ENCODE results near the gene PRELID1.

Gene PRELID1

DNA sequence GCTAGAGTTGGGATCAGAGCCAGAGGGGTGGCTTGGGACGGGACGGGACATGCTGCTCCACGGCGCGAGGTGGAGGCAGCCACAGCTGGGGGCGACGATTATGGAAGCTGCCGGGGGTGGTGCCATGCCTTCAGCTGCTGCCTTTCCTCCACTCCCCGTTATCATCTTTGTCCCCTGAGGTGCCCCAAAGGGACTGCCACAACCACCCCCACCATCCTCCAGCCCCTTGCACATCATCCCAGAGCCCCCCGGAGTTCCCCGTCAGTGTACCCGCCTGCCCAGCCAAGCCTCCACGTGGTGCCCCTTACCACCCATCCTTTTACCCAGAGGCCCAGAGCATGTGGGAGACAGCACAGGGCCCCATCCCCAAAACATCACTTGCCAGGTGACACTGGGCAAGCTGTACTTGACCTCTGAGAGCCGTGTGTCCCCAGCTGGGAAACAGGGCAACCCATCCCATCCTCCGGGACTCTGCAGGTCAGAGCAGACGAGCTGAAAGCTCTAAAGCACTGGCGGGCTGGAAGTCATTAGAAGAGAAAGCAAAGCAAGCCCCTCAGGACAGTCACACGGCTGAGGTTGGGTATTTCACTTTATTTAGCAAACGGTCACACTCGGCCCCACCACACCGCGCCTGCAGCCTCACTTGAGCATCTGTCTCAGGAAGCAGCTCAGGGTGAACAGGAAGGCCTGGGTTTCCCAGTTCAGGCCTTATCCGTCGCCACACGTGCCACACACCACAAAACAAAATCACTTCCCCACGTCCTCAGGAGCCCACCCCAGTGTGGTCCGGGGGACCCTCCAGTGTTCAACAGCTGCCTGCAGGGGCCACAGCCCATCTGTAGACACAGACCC is 27.6 kb downstream of the PRELID1 start:
- TF ChIP-seq, protein P1, sequence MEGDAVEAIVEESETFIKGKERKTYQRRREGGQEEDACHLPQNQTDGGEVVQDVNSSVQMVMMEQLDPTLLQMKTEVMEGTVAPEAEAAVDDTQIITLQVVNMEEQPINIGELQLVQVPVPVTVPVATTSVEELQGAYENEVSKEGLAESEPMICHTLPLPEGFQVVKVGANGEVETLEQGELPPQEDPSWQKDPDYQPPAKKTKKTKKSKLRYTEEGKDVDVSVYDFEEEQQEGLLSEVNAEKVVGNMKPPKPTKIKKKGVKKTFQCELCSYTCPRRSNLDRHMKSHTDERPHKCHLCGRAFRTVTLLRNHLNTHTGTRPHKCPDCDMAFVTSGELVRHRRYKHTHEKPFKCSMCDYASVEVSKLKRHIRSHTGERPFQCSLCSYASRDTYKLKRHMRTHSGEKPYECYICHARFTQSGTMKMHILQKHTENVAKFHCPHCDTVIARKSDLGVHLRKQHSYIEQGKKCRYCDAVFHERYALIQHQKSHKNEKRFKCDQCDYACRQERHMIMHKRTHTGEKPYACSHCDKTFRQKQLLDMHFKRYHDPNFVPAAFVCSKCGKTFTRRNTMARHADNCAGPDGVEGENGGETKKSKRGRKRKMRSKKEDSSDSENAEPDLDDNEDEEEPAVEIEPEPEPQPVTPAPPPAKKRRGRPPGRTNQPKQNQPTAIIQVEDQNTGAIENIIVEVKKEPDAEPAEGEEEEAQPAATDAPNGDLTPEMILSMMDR (IDR thresholded peaks at IDR 0.05; ENCODE audit: unreplicated experiment in 3 of 3): no peak
- no peak overlapping the region for H3K4me3 Mint-ChIP-seq

DNA sequence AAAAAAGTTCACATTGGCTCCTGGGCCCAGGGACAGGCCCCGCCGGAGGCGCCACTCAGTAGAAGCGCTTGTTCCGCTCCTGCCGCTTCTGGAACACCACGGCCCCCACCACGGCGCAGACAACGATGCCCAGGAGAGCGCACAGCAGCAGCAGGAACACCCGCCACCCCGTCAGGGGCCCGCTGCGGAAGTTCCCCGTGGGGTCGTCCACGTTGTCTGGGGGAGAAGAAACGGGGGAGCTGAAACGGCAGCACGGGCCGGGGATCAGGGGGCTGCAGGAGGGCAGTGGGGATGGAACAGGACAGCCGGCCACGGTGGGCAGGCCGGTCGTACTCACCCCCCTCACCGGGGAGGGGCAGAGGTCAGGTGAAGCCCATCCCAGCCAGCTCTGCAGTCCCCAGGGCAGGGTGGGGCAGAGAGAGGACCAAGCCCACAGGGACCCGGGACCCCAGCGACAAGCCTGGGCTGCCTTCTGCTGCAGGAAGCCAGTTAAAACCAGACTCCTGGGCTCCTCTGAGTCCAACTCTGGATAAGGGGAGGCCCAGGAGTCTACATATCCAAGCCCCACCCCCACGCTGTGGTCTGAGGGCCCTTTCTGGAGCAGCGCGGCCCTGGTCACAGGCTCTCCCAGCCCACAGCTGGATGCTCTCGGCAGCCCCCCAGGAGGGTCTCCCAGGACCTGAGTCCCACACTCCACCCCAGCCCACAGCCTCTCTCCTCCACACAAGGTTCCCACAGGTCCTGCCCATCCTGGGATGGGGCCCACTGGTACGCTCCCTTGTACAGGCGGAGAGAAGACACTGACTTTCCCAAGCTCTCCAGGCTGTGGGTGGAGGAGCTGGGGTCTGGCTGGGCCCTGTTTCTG is 28.7 kb downstream of the PRELID1 start:
- H3K27ac Mint-ChIP-seq: no peak overlapping the region
- H3K27me3 Mint-ChIP-seq (ENCODE audit: low read depth): no peaks in the 10 kb centered on the region
- peaks cover 5% of the 10 kb centered on the region for H3K4me1 Mint-ChIP-seq
- H3K9me3 Mint-ChIP-seq: no peaks in the 10 kb centered on the region
- no peak overlapping the region for H3K4me3 Mint-ChIP-seq
- TF ChIP-seq, protein P1 (IDR thresholded peaks at IDR 0.05; ENCODE audit: unreplicated experiment in 3 of 3): no peak
- peaks cover 36% of the 10 kb centered on the region for H3K36me3 Mint-ChIP-seq (ENCODE audit: low read depth)

More for the DNA sequence above, 27.6 kb downstream of the PRELID1 start:
- Mint-ChIP-seq H3K27me3 (ENCODE audit: low read depth) (no peaks in the 10 kb centered on the region), H3K36me3 (ENCODE audit: low read depth) (peaks cover 31% of the 10 kb centered on the region), H3K9me3 (no peaks in the 10 kb centered on the region), H3K4me1 (peaks cover 6% of the 10 kb centered on the region), H3K27ac (no peak overlapping the region)

DNA sequence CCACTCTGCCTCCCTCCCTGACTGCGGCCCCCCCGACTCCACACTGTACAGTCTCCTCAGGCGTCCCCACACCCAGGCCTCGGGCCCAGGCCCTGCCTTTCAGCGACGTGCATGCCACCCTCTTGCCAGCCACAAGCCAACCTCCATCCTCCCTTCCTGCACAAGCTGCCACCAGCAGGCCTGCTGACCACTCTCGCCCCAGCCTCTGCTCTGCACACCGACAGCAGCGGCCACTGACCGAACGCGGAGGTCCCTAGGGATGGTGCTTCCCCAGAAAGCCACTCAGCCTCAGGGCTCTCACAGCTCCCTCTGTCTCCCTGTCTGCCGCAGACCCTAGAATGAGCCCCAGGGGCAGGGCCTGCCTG is 29.3 kb downstream of the PRELID1 start:
- no peak overlapping the region for H3K27ac Mint-ChIP-seq
- no peaks in the 10 kb centered on the region for H3K27me3 Mint-ChIP-seq (ENCODE audit: low read depth)
- peaks cover 36% of the 10 kb centered on the region for H3K36me3 Mint-ChIP-seq (ENCODE audit: low read depth)
- H3K4me1 Mint-ChIP-seq: no peaks in the 10 kb centered on the region
- H3K4me3 Mint-ChIP-seq: no peak overlapping the region
- TF ChIP-seq, protein P1 (IDR thresholded peaks at IDR 0.05; ENCODE audit: unreplicated experiment in 3 of 3): no peak
- H3K9me3 Mint-ChIP-seq: no peaks in the 10 kb centered on the region

DNA sequence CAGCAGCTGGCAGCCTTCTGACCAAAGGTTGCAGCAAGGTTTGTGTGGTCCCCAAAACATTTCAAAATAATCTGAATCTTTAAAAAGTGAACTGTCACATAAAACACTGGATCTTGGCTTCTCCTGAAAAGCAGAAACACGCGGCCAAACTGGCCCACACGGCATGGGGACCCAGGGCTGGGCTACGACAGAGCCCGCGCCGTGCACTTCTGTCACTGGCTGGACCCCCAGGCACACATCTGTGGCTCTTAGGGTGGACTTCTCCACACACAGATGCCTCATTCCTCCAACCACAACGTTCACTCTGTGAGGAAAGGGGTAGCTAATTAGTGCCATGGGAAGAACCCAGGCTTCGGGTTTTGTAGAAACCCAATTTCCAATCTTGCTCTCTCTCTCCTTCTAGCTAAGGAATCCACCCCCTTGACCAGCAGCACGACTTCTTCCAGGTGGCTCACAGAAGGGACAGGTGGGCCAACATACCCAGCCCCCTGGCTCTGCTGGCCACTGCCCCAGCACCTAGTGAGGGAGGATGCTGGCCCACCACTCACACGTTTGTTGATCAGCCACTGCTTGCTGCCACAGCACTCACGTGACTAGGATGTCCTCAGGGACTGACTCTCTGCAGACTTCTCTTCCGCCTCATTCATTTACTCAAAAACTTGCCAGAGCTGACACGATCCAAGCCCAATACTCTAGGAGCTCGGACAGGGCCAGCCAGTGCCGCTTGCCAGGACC is 30.0 kb downstream of the PRELID1 start:
- H3K36me3 Mint-ChIP-seq (ENCODE audit: low read depth): peaks cover 36% of the 10 kb centered on the region
- TF ChIP-seq, protein P1 (IDR thresholded peaks at IDR 0.05; ENCODE audit: unreplicated experiment in 3 of 3): no peak
- no peaks in the 10 kb centered on the region for H3K4me1 Mint-ChIP-seq
- H3K27ac Mint-ChIP-seq: no peak overlapping the region
- H3K9me3 Mint-ChIP-seq: no peaks in the 10 kb centered on the region
- H3K4me3 Mint-ChIP-seq: no peak overlapping the region
- H3K27me3 Mint-ChIP-seq (ENCODE audit: low read depth): no peaks in the 10 kb centered on the region

DNA sequence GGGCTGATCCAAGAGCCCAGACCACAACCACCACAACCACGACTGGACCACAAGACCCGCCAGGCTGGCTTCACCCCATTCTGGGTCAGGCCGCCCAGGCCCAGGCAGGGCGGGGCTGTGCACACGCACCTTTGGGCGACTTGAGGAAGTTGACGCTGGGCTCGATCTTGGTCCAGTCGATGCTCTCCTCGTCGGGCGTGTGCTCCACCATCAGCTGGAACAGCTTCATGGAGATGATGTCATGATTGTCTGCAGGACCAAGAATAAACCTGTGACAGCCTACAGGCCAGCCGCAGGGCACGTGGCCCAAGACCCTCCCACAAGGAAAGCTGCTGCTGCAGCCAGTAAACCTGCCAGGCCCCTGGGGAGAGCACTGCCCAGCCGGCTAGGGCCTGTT is 30.6 kb downstream of the PRELID1 start:
- H3K4me3 Mint-ChIP-seq: no peak overlapping the region
- TF ChIP-seq, protein P1 (IDR thresholded peaks at IDR 0.05; ENCODE audit: unreplicated experiment in 3 of 3): no peak

More for the DNA sequence above, 30.6 kb downstream of the PRELID1 start:
- Mint-ChIP-seq H3K36me3 (ENCODE audit: low read depth) (peaks cover 36% of the 10 kb centered on the region), H3K9me3 (no peaks in the 10 kb centered on the region), H3K27ac (no peak overlapping the region), H3K4me1 (no peaks in the 10 kb centered on the region), H3K27me3 (ENCODE audit: low read depth) (no peaks in the 10 kb centered on the region)
